T-helper 1 cell treated with Interleukin-12 subunit alpha and Interleukin-12 subunit beta and Interleukin-4 antibody, amounts not matched to agents 30 μg/mL and 1 μg/mL, for 36 hours (primary cell): ENCODE results near the gene ERBIN.
"Not testable (repeated sequence)": the region's sequence is repeated elsewhere in the genome, so short reads cannot be mapped to it uniquely, and the experiment has no call there.

Experiments used
- H3K27ac Mint-ChIP-seq: one replicate; pipeline ENCODE4 v1.8.0; 2021; ENCODE audit warnings: mild to moderate bottlenecking, mixed read lengths
- H3K27me3 Mint-ChIP-seq: one replicate; pipeline ENCODE4 v1.8.0; 2021; ENCODE audit warnings: low read depth, mixed read lengths
- H3K36me3 Mint-ChIP-seq: one replicate; pipeline ENCODE4 v1.8.0; 2021; ENCODE audit warnings: low read depth, mixed read lengths
- H3K4me1 Mint-ChIP-seq: one replicate; pipeline ENCODE4 v1.8.0; 2021; ENCODE audit warnings: low read depth, mixed read lengths
- H3K4me3 Mint-ChIP-seq: one replicate; pipeline ENCODE4 v1.8.0; 2021; ENCODE audit warnings: mild to moderate bottlenecking, moderate library complexity, mixed read lengths
- H3K9me3 Mint-ChIP-seq: one replicate; pipeline ENCODE4 v1.8.0; 2021; ENCODE audit warnings: mixed read lengths

ERBIN gene

GRCh38 chr5:65927503-65928321 lies 1.3 kb downstream of the ERBIN start:
- peaks cover 34% of the 10 kb centered on the region for H3K4me1 Mint-ChIP-seq

DNA sequence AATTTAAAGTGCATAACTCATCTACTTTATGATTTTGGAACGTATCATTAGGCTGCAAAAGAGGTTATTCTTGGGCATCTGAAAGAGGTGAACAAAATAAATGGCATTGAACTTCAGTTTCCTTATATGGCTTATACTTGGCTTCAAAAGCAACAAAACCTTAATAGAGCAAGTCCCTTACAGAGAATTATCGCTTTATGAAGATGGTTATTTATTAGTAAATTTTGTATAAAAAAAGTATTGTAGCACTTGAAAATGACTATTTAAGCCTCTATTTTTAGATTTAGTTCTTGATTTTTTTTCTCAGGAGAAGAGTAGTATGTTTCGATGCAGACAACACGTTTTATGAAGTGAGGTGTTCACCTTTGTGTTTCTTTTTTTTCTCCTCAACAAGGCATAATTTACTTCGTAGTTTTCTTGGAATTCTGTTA lies 2.0 kb downstream of the ERBIN start:
- Mint-ChIP-seq H3K36me3 (peaks cover 12% of the 10 kb centered on the region), H3K9me3 (no peaks in the 10 kb centered on the region), H3K27ac (peak overlapping the region; percentile 87), H3K27me3 (peaks cover 15% of the 10 kb centered on the region), H3K4me3 (peak overlapping the region; percentile 96), H3K4me1 (peaks cover 40% of the 10 kb centered on the region)

More at GRCh38 chr5:65927503-65928321, 1.3 kb downstream of the ERBIN start:
- Mint-ChIP-seq H3K36me3 (peaks cover 9% of the 10 kb centered on the region), H3K4me3 (peak overlapping the region; percentile 96), H3K9me3 (no peaks in the 10 kb centered on the region), H3K27ac (peak overlapping the region; percentile 87), H3K27me3 (peaks cover 21% of the 10 kb centered on the region)

DNA sequence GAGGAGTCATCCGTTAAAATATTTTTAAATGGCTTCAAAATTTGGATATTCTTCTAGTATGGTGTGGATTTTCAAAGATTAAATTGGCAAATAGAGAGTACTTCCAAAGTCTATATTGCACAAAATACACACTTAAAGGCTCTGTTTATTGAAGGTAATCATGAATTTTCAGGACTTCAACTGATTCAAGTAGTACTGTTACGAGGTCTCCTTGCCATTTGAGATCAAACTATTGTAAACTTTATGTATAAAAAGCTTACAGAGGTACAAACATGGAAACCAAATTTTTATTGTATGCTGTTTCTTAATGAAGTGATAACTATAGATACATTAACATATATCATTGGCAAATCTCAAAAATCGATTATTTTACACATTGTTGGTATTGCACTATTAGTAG lies 2.5 kb downstream of the ERBIN start:
- H3K9me3 Mint-ChIP-seq = no peaks in the 10 kb centered on the region
- H3K4me1 Mint-ChIP-seq = peaks cover 42% of the 10 kb centered on the region
- peaks cover 12% of the 10 kb centered on the region for H3K36me3 Mint-ChIP-seq
- no peak overlapping the region for H3K27ac Mint-ChIP-seq
- H3K27me3 Mint-ChIP-seq = peaks cover 10% of the 10 kb centered on the region
- peak overlapping the region; percentile 96 for H3K4me3 Mint-ChIP-seq

DNA sequence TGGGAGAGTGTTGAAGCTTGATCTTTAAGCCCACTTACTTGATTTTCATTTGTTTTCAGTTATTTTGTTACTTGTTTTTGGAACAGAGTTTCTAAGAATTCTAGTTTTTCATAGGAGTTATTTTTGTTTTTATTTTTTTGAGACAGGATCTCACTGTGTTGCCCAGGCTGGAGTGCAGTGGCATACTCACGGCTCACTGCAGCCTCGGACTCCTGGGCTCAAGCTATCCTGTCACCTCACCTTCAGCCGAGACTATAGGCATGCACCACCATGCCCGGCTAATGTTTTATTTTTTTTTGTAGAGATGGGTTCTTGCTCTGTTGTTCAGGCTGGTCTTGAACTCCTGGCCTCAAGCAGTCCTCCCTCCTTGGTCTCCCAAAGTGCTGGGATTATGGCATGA lies 6.3 kb downstream of the ERBIN start:
- peaks cover 36% of the 10 kb centered on the region for H3K4me1 Mint-ChIP-seq
- H3K4me3 Mint-ChIP-seq = no peak overlapping the region
- peaks cover 24% of the 10 kb centered on the region for H3K36me3 Mint-ChIP-seq
- no peaks in the 10 kb centered on the region for H3K9me3 Mint-ChIP-seq
- H3K27ac Mint-ChIP-seq = no peak overlapping the region
- no peaks in the 10 kb centered on the region for H3K27me3 Mint-ChIP-seq

DNA sequence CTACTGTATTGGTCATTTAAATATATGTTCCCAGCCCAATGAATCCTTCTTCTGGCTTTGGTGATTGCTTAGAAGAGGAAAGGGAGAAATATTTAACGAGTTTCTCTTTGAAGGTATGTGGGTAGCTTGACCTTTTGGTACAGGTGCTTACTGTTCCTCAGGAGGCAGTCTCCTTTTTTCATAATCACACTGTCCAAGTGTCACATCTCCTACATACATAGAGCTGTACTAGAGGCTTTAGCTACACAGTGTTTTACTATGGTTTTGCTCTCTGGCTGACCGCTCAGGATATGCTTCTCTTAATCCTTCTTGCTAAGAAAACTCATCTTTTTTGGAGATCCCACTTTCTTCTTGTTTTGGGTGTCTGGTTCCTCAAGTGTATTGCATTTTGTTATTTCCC lies 6.9 kb downstream of the ERBIN start:
- no peak overlapping the region for H3K27ac Mint-ChIP-seq
- H3K4me3 Mint-ChIP-seq = no peak overlapping the region
- H3K9me3 Mint-ChIP-seq = no peaks in the 10 kb centered on the region
- no peaks in the 10 kb centered on the region for H3K27me3 Mint-ChIP-seq
- peaks cover 36% of the 10 kb centered on the region for H3K4me1 Mint-ChIP-seq
- H3K36me3 Mint-ChIP-seq = peaks cover 26% of the 10 kb centered on the region

DNA sequence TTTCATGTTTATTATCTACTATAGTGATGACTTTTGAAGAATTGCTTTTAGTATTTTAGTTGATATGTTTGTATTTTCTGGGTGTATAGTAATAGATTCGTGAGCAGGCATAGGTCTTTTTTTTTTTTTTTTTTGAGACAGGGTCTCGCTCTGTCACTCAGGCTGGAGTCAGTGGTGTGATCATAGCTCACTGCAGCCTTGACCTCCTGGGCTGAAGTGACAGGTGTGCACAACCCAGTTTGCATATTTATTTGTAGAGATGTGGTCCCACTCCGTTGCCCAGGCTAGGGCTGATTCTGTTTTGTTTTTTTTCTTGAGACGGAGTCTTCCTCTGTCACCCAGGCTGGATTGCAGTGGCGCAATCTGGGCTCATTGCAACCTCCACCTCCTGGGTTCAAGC lies 11.9 kb downstream of the ERBIN start:
- no peak overlapping the region for H3K4me3 Mint-ChIP-seq
- peaks cover 21% of the 10 kb centered on the region for H3K36me3 Mint-ChIP-seq
- H3K4me1 Mint-ChIP-seq = peaks cover 14% of the 10 kb centered on the region

GRCh38 chr5:65943771-65944170 lies 17.4 kb downstream of the ERBIN start:
- no peaks in the 10 kb centered on the region for H3K9me3 Mint-ChIP-seq
- peaks cover 18% of the 10 kb centered on the region for H3K36me3 Mint-ChIP-seq
- peaks cover 5% of the 10 kb centered on the region for H3K4me1 Mint-ChIP-seq
- no peak overlapping the region for H3K4me3 Mint-ChIP-seq
- H3K27ac Mint-ChIP-seq = no peak overlapping the region
- H3K27me3 Mint-ChIP-seq = no peaks in the 10 kb centered on the region

More for the DNA sequence above, 11.9 kb downstream of the ERBIN start:
- H3K27ac Mint-ChIP-seq = no peak overlapping the region
- H3K9me3 Mint-ChIP-seq = no peaks in the 10 kb centered on the region
- no peaks in the 10 kb centered on the region for H3K27me3 Mint-ChIP-seq

- Mint-ChIP-seq H3K36me3 (peaks cover 15% of the 10 kb centered on the region), H3K4me1 (peaks cover 5% of the 10 kb centered on the region), H3K4me3 (no peak overlapping the region), H3K27ac (no peak overlapping the region), H3K27me3 (no peaks in the 10 kb centered on the region), H3K9me3 (no peaks in the 10 kb centered on the region)
Measured at GRCh38 chr5:65946198-65946745, 19.9 kb downstream of the ERBIN start.

DNA sequence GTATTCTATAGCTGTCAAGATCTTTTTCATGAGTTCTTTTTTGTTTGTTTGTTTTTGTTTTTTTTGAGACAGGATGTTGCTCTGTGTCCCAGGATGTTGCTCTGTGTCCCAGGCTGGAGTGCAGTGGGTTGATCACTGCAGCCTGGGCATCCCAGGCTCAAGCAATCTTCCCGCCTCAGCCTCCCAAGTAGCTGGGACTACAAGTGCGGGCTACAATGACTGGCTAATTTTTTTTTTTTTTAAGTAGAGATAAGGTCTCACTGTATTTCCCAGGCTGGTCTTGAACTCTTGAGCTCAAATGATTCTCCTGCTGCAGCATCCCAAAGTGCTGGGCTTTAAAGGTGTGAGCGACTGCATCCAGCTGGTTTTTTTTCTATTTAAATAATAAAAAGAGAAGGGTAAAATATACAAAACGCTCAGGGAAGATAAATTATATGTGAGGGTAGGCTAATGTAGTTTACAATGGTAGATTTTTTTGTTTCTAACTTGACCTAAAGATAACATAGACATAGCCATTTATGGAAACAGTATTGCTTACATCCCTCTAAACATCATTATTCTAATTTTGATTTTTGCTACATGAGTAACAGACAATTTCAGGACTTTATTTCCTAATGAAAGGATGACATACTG lies 21.9 kb downstream of the ERBIN start:
- no peak overlapping the region for H3K4me3 Mint-ChIP-seq
- no peak overlapping the region for H3K27ac Mint-ChIP-seq
- peaks cover 3% of the 10 kb centered on the region for H3K4me1 Mint-ChIP-seq
- H3K9me3 Mint-ChIP-seq = no peaks in the 10 kb centered on the region
- H3K36me3 Mint-ChIP-seq = peaks cover 12% of the 10 kb centered on the region
- no peaks in the 10 kb centered on the region for H3K27me3 Mint-ChIP-seq

- no peak overlapping the region for H3K4me3 Mint-ChIP-seq
- H3K27me3 Mint-ChIP-seq = no peaks in the 10 kb centered on the region
- peaks cover 3% of the 10 kb centered on the region for H3K36me3 Mint-ChIP-seq
- no peaks in the 10 kb centered on the region for H3K9me3 Mint-ChIP-seq
- no peaks in the 10 kb centered on the region for H3K4me1 Mint-ChIP-seq
- no peak overlapping the region for H3K27ac Mint-ChIP-seq
Measured at GRCh38 chr5:65951330-65951729, 25.0 kb downstream of the ERBIN start.

- Mint-ChIP-seq H3K4me1 (no peaks in the 10 kb centered on the region), H3K27ac (no peak overlapping the region), H3K9me3 (no peaks in the 10 kb centered on the region)
Measured at GRCh38 chr5:65952259-65952658, 25.9 kb downstream of the ERBIN start.

GRCh38 chr5:65954200-65954599 lies 27.8 kb downstream of the ERBIN start:
- Mint-ChIP-seq H3K4me3 (no peak overlapping the region), H3K9me3 (no peaks in the 10 kb centered on the region), H3K27ac (no peak overlapping the region)

More at GRCh38 chr5:65952259-65952658, 25.9 kb downstream of the ERBIN start:
- Mint-ChIP-seq H3K36me3 (peaks cover 5% of the 10 kb centered on the region), H3K27me3 (no peaks in the 10 kb centered on the region), H3K4me3 (no peak overlapping the region)

GRCh38 chr5:65955746-65956145 lies 29.4 kb downstream of the ERBIN start:
- Mint-ChIP-seq H3K4me1 (no peaks in the 10 kb centered on the region), H3K27me3 (no peaks in the 10 kb centered on the region), H3K36me3 (peaks cover 8% of the 10 kb centered on the region), H3K9me3 (no peaks in the 10 kb centered on the region), H3K27ac (no peak overlapping the region), H3K4me3 (no peak overlapping the region)

More at GRCh38 chr5:65954200-65954599, 27.8 kb downstream of the ERBIN start:
- peaks cover 8% of the 10 kb centered on the region for H3K36me3 Mint-ChIP-seq
- H3K27me3 Mint-ChIP-seq = no peaks in the 10 kb centered on the region
- no peaks in the 10 kb centered on the region for H3K4me1 Mint-ChIP-seq

DNA sequence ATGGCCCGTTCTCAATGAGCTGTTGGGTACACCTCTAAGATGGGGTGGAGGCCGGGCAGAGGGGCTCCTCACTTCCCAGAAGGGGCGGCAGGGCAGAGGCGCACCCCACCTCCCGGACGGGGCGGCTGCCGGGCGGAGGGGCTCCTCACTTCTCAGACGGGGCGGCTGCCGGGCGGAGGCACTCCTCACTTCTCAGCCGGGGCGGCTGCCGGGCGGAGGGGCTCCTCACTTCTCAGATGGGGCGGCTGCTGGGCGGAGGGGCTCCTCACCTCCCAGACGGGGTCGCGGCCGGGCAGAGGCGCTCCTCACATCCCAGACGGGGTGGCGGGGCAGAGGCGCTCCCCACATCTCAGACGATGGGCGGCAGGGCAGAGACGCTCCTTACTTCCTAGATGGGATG lies 31.3 kb downstream of the ERBIN start:
- not testable (repeated sequence) for H3K27me3 Mint-ChIP-seq, H3K36me3 Mint-ChIP-seq, H3K4me1 Mint-ChIP-seq, H3K9me3 Mint-ChIP-seq, H3K27ac Mint-ChIP-seq, H3K4me3 Mint-ChIP-seq

- no peak overlapping the region for H3K4me3 Mint-ChIP-seq
- H3K4me1 Mint-ChIP-seq = peaks cover 20% of the 10 kb centered on the region
- H3K27ac Mint-ChIP-seq = no peak overlapping the region
- peaks cover 9% of the 10 kb centered on the region for H3K36me3 Mint-ChIP-seq
- no peaks in the 10 kb centered on the region for H3K9me3 Mint-ChIP-seq
- no peaks in the 10 kb centered on the region for H3K27me3 Mint-ChIP-seq
Measured at GRCh38 chr5:65961633-65962032, 35.3 kb downstream of the ERBIN start.
